K562 (cell line): ENCODE data around the gene UFL1. TPM values are rescaled to one million over a fixed set of nuclear protein-coding genes. Genes with fewer than 3 reads are reported as not detected.

Experiments
- AFF1 ChIP-seq, 2 experiments: fragments of 450-650 bp; IDR thresholded peaks; 2 replicates each; pipeline ENCODE4 v1.6.1; 2018; ENCODE audit warnings: mild to moderate bottlenecking in 2 of 2, low read depth in 1 of 2; ENCODE audit not compliant: partially characterized antibody in 2 of 2
- DDX20 ChIP-seq: fragments of 450-650 bp; IDR thresholded peaks from 2 replicates; pipeline ENCODE4 v1.6.1; 2016; ENCODE audit warnings: missing genetic modification characterization, low read depth, mild to moderate bottlenecking, missing compliant biosample characterization, moderate library complexity
- HOMEZ ChIP-seq: fragments of 250-450 bp; sonication (Bioruptor Pico); IDR thresholded peaks from 2 replicates; pipeline ENCODE4 v1.4.0; 2020; ENCODE audit warnings: mild to moderate bottlenecking, moderate library complexity
- MEF2D ChIP-seq: conservative IDR thresholded peaks from 2 replicates; pipeline ENCODE4 v1.6.1; 2016; ENCODE audit warnings: low read depth, missing genetic modification characterization, missing compliant biosample characterization
- NR2F6 ChIP-seq: fragments of 450-650 bp; formaldehyde crosslinking; IDR thresholded peaks from 2 replicates; pipeline ENCODE4 v1.4.0; 2020; ENCODE audit warnings: mild to moderate bottlenecking
- PHB2 ChIP-seq: fragments of 450-650 bp; IDR thresholded peaks from 2 replicates; pipeline ENCODE4 v1.6.1; 2017; ENCODE audit warnings: low read depth
- SRF ChIP-seq, 2 experiments: fragments of 250-450, 450-650 bp in 1 of 2; sonication (Bioruptor Pico) in 1 of 2; sonication (generic) in 1 of 2; formaldehyde crosslinking; IDR thresholded peaks; 2 replicates each; pipeline versions ENCODE4 v1.5.0 to v1.5.1; 2020 to 2022; ENCODE audit warnings: mild to moderate bottlenecking in 1 of 2, missing genetic modification reagents in 1 of 2
- ZBTB11 ChIP-seq, 3 experiments: fragments of 200-800 bp in 1 of 3; fragments of 250-450 bp in 1 of 3; fragments of 450-650 bp in 1 of 3; sonication (Bioruptor Pico) in 1 of 3; sonication (Bioruptor generic) in 1 of 3; formaldehyde crosslinking in 1 of 3; IDR thresholded peaks; 2 replicates each; pipeline versions ENCODE4 v1.6.1 to v1.8.0; 2016 to 2022; ENCODE audit warnings: mild to moderate bottlenecking in 2 of 3, missing genetic modification characterization in 2 of 3, missing compliant biosample characterization in 1 of 3, moderate library complexity in 1 of 3
- ZBTB12 ChIP-seq: fragments of 250-450 bp; sonication (Bioruptor Pico); IDR thresholded peaks from 2 replicates; pipeline ENCODE4 v1.4.0; 2020
- ZFP1 ChIP-seq: fragments of 450-650 bp; formaldehyde crosslinking; IDR thresholded peaks from 2 replicates; pipeline ENCODE4 v1.4.0; 2020; ENCODE audit warnings: mild to moderate bottlenecking, mixed read lengths
- ZNF584 ChIP-seq: fragments of 200-800 bp; sonication (Bioruptor generic); IDR thresholded peaks from 2 replicates; pipeline ENCODE4 v1.6.1; 2016; ENCODE audit warnings: low read depth, mild to moderate bottlenecking, missing genetic modification characterization, missing compliant biosample characterization
- ZNF740 ChIP-seq, 3 experiments: fragments of 200-800 bp in 1 of 3; sonication (Bioruptor generic) in 1 of 3; sonication (generic) in 1 of 3; formaldehyde crosslinking in 1 of 3; IDR thresholded peaks; 2 replicates each; pipeline versions ENCODE4 v1.6.1 to v1.8.0; 2016 to 2022; ENCODE audit warnings: mild to moderate bottlenecking in 2 of 3, missing compliant biosample characterization in 2 of 3, missing genetic modification characterization in 2 of 3, missing genetic modification reagents in 1 of 3
- polyA plus RNA-seq, 8 experiments: library from polyadenylated mRNA; depleted of rRNA in 4 of 8; stranded (reverse) in 5 of 8; unstranded in 3 of 8; fragments of >200 nt; fragmentation: Nextera tagmentation in 2 of 8; fragmentation: Illumina TruSeq in 1 of 8; extraction: Ambion mirVana in 2 of 8; extraction: Trizol in 1 of 8; gene quantifications; 2 replicates each; pipeline versions ENCODE4 v1.2.1 to v1.2.3, GENCODE V29; 2011 to 2014; ENCODE audit warnings: inconsistent platforms in 1 of 8, missing spikeins in 1 of 8
- total RNA-seq, 7 experiments: library from RNA; depleted of rRNA in 6 of 7; stranded (reverse); fragments of >200 nt in 6 of 7; fragmentation: Illumina TruSeq in 2 of 7; extraction: Trizol in 2 of 7; gene quantifications; 2 replicates each; pipeline versions ENCODE4 v1.2.1 to v1.2.3, GENCODE V29; 2011 to 2021; ENCODE audit warnings: low replicate concordance in 1 of 7

Gene UFL1
- total and polyA plus RNA-seq, 9 of the 15 experiments (the other 6 are each of a cell fraction or from before 2014, with no cell fraction given): 10.9 to 23.1 (median 18.3) TPM

GRCh38 chr6:96520171-96521115 lies 1.2 kb upstream of the UFL1 start (continued):
- TF ChIP-seq ZBTB12 (0 out of 2 replicates have a peak, but pooled peaks have one; percentile 28), AFF1 (IDR thresholded peaks at IDR 0.05; ENCODE audit: low read depth in 1 of 2, partially characterized antibody in 2 of 2) (no peak), SRF (CRISPR knock-in tag; IDR thresholded peaks at IDR 0.05) (peak; percentile 1 to 81; a peak in 1 of 4 replicates), HOMEZ (CRISPR knock-in tag) (no peak), ZNF740 (CRISPR knock-in tag; IDR thresholded peaks at IDR 0.05) (no peak), ZNF740 (tag; IDR thresholded peaks at IDR 0.05) (peak in 1 of 2 experiments; percentile 79; a peak in 1 of 4 replicates), DDX20 (tag) (peak; percentile 81), MEF2D (peak; percentile 69), NR2F6 (CRISPR knock-in tag) (no peak), ZBTB11 (CRISPR knock-in tag; IDR thresholded peaks at IDR 0.05) (peak in 1 of 3 experiments; percentile 68; a peak in 1 of 6 replicates), PHB2 (no peak), ZFP1 (CRISPR knock-in tag) (0 out of 2 replicates have a peak, but pooled peaks have one; percentile 33), ZNF584 (CRISPR knock-in tag) (peak; percentile 79; the same call in 1 of the 2 replicates)
